Memory B cell (primary cell): Measurements from ENCODE around the gene ZNF71.

Source experiments
- ATAC-seq: fragments of 150-1000 bp; cut with Tn5 transposase; 2 replicates; pipeline ENCODE4 v1.10.0; 2021; ENCODE audit warnings: low read depth, mild to moderate bottlenecking, moderate library complexity
- DNase-seq, 2 donors: peaks; one replicate each; pipeline ENCODE4 v3.0.0; 2022; ENCODE audit warnings: low spot score in 2 of 2
- H3K27ac Mint-ChIP-seq: one replicate; pipeline ENCODE4 v1.8.0; 2022; ENCODE audit warnings: mild to moderate bottlenecking, moderate library complexity, mixed read lengths
- H3K27me3 Mint-ChIP-seq: one replicate; pipeline ENCODE4 v1.8.0; 2022; ENCODE audit warnings: mixed read lengths
- H3K36me3 Mint-ChIP-seq: one replicate; pipeline ENCODE4 v1.8.0; 2022; ENCODE audit warnings: mild to moderate bottlenecking, mixed read lengths
- H3K4me1 Mint-ChIP-seq: one replicate; pipeline ENCODE4 v1.8.0; 2022; ENCODE audit warnings: mixed read lengths
- H3K4me3 Mint-ChIP-seq: one replicate; pipeline ENCODE4 v1.8.0; 2022; ENCODE audit warnings: mild to moderate bottlenecking, moderate library complexity, mixed read lengths
- H3K9me3 Mint-ChIP-seq: one replicate; pipeline ENCODE4 v1.8.0; 2022; ENCODE audit warnings: mixed read lengths

Gene ZNF71

DNA sequence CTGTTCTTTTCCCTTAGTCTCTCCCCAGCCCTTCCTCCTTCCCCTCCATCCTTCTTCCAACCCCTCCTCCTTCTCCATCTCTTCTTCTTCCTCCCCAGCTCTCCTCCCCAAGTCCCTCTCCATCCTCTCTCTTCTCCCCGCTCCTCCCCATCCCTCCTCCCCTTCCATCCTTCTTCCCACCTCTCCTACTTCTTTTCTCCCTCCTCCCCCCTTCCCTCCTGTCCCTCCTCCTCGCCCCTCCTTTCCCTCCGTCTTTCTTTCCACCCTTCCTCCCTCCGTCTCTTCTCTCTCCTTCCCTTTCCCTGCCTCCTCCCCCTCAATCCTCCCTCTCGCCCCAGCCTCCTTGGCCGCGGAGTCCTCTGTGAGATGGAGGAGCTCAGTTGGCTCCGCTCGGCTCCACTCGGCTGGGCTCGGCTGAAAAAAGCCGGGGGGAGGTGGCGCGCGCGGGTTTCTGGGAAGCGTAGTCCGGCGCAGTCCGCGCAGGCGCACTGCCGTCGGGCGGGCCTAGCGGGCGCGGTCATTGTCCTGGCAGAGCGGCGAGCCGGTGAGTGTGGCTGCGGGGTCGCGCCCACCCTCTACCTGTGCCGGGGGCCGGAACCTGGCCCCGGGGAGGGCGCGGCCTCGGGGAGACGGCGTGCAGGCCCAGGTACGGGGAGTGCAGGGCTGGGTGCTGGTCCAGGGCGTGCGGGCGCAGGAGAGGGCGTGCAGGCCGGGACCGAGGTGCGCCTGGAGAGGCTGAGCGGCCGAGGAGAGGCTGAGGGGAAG lies at the start of gene ZNF71:
Gene ZNF71 (plus strand): TSS at position 520 of the 765 bp plus-strand sequence. CDS start 6,257 bp downstream, outside the sequence.
- peaks cover 17% of the 10 kb centered on the region for H3K9me3 Mint-ChIP-seq
- peak within 1 kb of the TSS; percentile 93 for H3K4me3 Mint-ChIP-seq
- DNase-seq: peak; percentile 81 to 84
- H3K27me3 Mint-ChIP-seq: no peaks in the 10 kb centered on the region
- peaks cover 11% of the 10 kb centered on the region for H3K36me3 Mint-ChIP-seq
- H3K27ac Mint-ChIP-seq: peak within 1 kb of the TSS; percentile 87
- peak; percentile 96 for ATAC-seq
- H3K4me1 Mint-ChIP-seq: peaks cover 23% of the 10 kb centered on the region

DNA sequence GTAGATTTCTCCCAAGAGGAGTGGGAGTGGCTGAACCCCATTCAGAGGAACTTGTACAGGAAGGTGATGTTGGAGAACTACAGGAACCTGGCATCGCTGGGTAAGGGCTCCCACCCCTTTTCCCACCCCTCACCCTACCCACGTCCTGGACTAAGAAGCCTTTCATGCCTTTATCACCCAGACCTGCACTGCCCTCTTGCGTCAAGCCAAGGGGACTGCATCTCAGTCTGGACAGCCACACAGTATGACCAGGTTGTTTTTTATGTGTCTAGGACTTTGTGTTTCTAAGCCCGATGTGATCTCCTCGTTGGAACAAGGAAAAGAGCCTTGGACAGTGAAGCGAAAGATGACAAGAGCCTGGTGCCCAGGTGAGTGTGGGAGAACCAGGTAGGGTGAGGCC lies 47.6 kb upstream of the ZNF71 start:
- peaks cover 15% of the 10 kb centered on the region for H3K9me3 Mint-ChIP-seq
- peaks cover 40% of the 10 kb centered on the region for H3K36me3 Mint-ChIP-seq

DNA sequence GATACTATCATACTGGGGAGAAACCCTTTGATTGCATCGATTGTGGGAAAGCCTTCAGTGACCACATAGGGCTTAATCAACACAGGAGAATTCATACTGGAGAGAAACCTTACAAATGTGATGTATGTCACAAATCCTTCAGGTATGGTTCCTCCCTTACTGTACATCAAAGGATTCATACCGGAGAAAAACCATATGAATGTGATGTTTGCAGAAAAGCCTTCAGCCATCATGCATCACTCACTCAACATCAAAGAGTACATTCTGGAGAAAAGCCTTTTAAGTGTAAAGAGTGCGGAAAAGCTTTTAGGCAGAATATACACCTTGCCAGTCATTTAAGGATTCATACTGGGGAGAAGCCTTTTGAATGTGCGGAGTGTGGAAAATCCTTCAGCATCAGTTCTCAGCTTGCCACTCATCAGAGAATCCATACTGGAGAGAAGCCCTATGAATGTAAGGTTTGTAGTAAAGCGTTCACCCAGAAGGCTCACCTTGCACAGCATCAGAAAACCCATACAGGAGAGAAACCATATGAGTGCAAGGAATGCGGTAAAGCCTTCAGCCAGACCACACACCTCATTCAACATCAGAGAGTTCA lies 40.7 kb upstream of the ZNF71 start:
- Mint-ChIP-seq H3K36me3 (peaks cover 42% of the 10 kb centered on the region), H3K9me3 (peaks cover 21% of the 10 kb centered on the region), H3K4me3 (no peak overlapping the region), H3K27me3 (no peaks in the 10 kb centered on the region), H3K27ac (no peak overlapping the region), H3K4me1 (no peaks in the 10 kb centered on the region)
- DNase-seq: no peak
- no peak for ATAC-seq

More for the DNA sequence above, 47.6 kb upstream of the ZNF71 start:
- Mint-ChIP-seq H3K27me3 (no peaks in the 10 kb centered on the region), H3K4me1 (no peaks in the 10 kb centered on the region), H3K27ac (no peak overlapping the region), H3K4me3 (no peak overlapping the region)
- ATAC-seq (no peak), DNase-seq (no peak)

DNA sequence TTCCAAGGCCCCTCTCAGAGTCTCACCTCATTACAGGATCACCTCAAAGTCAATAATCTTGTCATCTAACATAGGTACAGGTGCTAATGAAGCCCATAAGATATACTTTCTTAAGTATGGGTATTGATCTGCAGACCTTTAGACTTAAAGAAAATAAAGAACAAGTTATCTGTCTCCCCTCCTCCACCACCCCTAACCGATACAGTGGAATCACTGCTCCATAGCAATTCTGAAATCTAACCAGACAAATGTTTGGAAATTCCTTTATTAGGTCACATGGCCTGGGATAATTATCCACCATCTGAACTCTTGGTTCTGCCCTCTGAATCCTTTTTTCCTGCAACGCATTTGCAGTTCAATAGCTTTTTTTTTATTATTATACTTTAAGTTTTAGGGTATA lies 32.3 kb upstream of the ZNF71 start:
- peaks cover 11% of the 10 kb centered on the region for H3K4me1 Mint-ChIP-seq
- peaks cover 27% of the 10 kb centered on the region for H3K36me3 Mint-ChIP-seq
- H3K27me3 Mint-ChIP-seq: no peaks in the 10 kb centered on the region
- ATAC-seq (no peak), DNase-seq (no peak)
- no peak overlapping the region for H3K27ac Mint-ChIP-seq
- no peak overlapping the region for H3K4me3 Mint-ChIP-seq
- H3K9me3 Mint-ChIP-seq: peaks cover 24% of the 10 kb centered on the region

DNA sequence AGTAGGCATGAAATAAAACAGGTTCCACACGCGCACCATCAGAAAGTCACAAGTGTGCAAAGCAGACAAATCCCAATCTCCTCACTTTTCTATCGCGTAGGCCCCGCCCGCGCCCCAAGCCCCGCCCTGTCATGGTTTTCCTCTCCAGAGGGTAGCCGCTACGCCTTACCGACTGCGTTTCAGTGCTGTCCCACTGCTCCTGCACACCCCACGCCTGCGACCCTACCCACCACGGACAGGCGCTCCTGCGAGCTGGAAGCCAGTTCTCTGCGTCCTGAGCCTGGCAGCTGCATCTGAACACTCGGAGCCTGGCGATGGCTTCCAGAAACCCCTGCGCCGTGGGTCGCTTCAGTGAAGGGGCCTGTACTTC lies 28.2 kb upstream of the ZNF71 start:
- H3K27me3 Mint-ChIP-seq: no peaks in the 10 kb centered on the region
- no peak for DNase-seq
- H3K4me3 Mint-ChIP-seq: peak overlapping the region; percentile 92
- ATAC-seq: peak; percentile 32
- H3K9me3 Mint-ChIP-seq: peaks cover 19% of the 10 kb centered on the region
- peaks cover 47% of the 10 kb centered on the region for H3K36me3 Mint-ChIP-seq
- H3K27ac Mint-ChIP-seq: peak overlapping the region; percentile 80
- H3K4me1 Mint-ChIP-seq: peaks cover 13% of the 10 kb centered on the region

DNA sequence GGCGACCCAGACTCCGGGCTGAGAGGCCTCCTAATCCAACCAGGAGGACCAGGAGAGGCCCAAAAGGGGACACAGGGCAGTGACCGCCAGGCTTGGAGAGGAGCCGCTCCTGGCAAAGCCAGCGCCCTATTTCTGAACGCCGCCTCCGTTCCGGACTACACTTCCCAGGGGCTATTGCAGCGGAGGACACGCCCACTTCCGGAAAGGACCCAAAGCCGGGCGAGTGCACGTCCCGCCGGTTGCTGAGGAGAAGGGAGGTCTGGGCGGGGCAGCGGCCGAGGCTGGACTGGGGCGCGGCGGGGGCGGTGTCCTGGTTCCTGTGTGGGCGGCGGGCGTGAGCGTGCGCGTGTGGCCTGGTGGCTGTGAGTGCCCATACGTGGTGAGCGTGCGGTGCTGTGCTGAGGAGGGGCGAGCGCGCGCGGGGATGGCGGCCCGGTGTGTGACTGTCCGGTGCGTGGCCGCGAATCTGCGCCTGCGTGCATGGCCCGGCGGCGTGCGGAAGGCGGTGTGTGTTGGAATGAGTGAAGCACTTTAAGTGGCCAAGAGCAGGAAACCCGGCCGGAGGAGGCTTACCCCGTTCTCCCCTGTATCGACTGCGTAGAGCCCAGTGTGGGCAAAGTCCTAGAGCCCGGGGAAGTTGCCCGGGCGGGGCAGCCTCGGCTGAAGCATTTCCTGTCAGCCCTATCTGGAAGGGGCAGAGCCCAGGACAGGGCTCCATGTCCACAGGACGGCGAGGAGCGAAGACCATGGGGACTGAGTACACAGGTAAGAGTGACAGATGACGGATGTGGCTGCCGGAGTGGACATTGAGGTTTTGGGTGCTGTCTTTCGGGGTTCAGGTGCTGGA lies 27.6 kb upstream of the ZNF71 start, which contains the start of gene ZNF470:
Gene ZNF470 (plus strand): TSS at position 195 of the 847 bp plus-strand sequence. CDS start 2,844 bp downstream, outside the sequence.
- H3K4me3 Mint-ChIP-seq: peak within 1 kb of the TSS; percentile 92
- peaks cover 48% of the 10 kb centered on the region for H3K36me3 Mint-ChIP-seq
- peaks cover 19% of the 10 kb centered on the region for H3K9me3 Mint-ChIP-seq
- DNase-seq (peak; percentile 80 to 91), ATAC-seq (peak; percentile 96)
- H3K27ac Mint-ChIP-seq: peak within 1 kb of the TSS; percentile 80
- H3K27me3 Mint-ChIP-seq: no peaks in the 10 kb centered on the region
- peaks cover 13% of the 10 kb centered on the region for H3K4me1 Mint-ChIP-seq

DNA sequence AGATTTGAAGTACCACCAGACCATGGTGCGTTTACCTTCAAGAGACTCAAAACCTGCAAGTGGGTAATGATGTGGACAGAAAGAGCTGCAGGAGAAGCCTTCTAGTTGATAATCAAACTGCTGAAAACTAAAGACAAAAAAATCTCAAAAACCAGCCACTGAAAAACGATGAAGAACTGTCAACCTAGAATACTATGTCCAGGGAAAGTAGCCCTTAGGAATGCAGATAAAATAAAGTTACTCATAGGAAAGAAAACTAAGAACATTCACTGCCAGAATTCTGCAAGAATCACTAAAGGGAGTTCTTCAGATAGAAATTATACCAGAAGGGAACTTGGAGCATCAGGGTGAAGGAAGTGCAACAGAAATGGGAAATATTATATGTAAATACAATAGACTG lies 22.5 kb upstream of the ZNF71 start:
- ATAC-seq (no peak), DNase-seq (no peak)
- Mint-ChIP-seq H3K27me3 (no peaks in the 10 kb centered on the region), H3K9me3 (peaks cover 20% of the 10 kb centered on the region), H3K27ac (no peak overlapping the region), H3K4me3 (no peak overlapping the region), H3K4me1 (peaks cover 4% of the 10 kb centered on the region), H3K36me3 (peaks cover 60% of the 10 kb centered on the region)

DNA sequence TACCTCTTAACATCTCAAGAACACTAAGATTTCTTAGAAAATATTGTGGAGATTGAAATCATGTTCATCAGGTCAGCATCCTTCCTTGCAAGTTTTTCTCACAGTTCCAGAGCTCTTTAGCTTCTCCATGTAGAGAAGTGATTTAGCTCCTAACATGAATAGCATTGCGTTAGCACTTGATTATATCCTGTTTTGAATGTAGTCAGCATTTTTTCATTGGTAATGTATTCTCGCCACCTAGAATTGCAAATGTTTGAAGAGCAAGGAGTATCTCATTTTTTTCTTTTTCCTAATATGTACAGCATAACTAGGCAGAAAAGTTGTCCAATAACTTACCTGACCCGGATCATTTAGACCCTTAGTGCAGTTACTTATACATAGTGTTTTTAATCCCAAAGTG lies 21.2 kb upstream of the ZNF71 start:
- Mint-ChIP-seq H3K4me1 (no peaks in the 10 kb centered on the region), H3K36me3 (peaks cover 57% of the 10 kb centered on the region), H3K4me3 (no peak overlapping the region), H3K9me3 (peaks cover 24% of the 10 kb centered on the region), H3K27me3 (no peaks in the 10 kb centered on the region), H3K27ac (no peak overlapping the region)
- DNase-seq (no peak), ATAC-seq (no peak)

DNA sequence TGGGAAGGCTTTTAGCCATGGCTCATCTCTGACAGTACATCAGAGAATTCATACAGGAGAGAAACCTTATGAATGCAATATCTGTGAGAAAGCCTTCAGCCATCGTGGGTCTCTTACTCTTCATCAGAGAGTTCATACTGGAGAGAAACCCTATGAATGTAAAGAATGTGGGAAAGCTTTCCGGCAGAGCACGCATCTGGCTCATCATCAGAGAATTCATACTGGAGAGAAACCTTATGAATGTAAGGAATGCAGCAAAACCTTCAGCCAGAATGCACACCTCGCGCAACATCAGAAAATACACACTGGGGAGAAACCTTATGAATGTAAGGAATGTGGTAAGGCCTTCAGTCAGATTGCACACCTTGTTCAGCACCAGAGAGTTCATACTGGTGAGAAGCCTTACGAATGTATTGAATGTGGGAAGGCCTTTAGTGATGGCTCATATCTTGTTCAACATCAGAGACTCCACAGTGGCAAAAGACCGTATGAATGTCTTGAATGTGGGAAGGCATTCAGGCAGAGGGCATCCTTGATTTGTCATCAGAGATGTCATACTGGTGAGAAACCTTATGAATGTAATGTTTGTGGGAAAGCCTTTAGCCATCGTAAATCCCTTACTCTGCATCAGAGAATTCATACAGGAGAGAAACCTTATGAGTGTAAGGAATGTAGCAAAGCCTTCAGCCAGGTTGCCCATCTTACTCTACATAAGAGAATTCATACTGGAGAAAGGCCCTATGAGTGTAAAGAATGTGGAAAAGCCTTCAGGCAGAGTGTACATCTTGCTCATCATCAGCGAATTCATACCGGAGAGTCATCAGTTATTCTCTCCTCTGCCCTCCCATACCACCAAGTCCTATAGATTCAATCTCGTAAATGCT lies 17.1 kb upstream of the ZNF71 start:
- DNase-seq (no peak), ATAC-seq (no peak)
- H3K27ac Mint-ChIP-seq: no peak overlapping the region
- H3K4me1 Mint-ChIP-seq: no peaks in the 10 kb centered on the region
- no peak overlapping the region for H3K4me3 Mint-ChIP-seq
- peaks cover 28% of the 10 kb centered on the region for H3K9me3 Mint-ChIP-seq
- peaks cover 40% of the 10 kb centered on the region for H3K36me3 Mint-ChIP-seq
- no peaks in the 10 kb centered on the region for H3K27me3 Mint-ChIP-seq

DNA sequence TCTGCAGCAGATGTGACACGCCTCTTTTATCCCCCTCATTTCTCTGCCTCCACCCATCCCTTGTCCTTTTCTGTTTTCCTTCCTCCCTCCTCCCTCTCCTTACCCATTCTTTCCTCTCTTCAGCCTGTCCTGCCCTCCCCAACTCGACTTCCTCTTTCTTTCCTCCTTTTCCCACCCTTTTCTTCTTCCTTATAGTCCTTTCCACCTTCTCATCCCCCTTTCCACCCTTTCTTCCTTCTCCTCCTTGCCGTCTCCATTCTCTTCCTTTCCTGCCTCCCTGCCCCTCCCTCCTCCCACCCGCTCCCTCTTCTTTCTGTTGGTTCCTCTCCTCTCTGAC lies 688 bp upstream of the ZNF71 start:
- Mint-ChIP-seq H3K9me3 (peaks cover 17% of the 10 kb centered on the region), H3K27me3 (no peaks in the 10 kb centered on the region), H3K4me1 (peaks cover 23% of the 10 kb centered on the region), H3K4me3 (peak overlapping the region; percentile 93), H3K27ac (peak overlapping the region; percentile 87), H3K36me3 (peaks cover 9% of the 10 kb centered on the region)
- no peak for DNase-seq
- no peak for ATAC-seq

DNA sequence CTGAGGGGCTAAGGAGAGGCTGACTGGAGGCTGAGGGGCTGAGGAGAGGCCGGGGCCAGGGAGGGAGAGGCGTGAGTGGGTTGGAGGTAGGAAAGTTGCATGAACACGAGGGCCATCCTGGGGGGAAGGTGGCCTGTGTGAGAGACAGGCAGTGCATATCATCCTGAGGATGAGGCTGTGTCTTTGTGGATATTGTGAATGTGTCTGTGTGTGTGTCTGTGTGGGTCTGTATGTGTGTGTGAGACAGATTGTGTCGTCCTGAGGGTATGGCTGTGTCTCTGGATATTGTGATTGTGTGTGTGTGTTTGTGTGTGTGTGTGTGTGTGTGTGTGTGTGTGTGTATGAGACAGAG lies 422 bp downstream of the ZNF71 start:
- peaks cover 23% of the 10 kb centered on the region for H3K4me1 Mint-ChIP-seq

DNA sequence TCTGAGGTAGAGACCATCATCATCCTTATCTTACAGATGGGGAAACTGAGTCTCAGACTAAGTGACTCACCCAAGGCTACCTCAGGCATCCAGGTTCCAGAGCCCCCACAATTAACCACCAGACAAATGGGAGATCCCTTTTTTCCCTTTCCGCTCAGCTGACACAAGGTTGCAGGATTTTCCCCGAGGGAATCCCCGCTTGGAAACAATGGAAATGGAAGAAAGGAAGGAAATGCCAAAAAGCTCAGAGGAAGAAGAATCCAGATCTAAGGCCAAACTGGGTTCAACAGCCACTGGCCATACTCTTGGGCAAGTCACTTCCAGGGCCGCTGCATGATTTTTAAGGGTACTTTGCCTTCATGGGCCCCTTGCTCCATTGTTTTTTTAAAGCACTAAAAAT lies 1.6 kb downstream of the ZNF71 start:
- Mint-ChIP-seq H3K4me1 (peaks cover 28% of the 10 kb centered on the region), H3K9me3 (peaks cover 16% of the 10 kb centered on the region), H3K36me3 (peaks cover 20% of the 10 kb centered on the region), H3K27me3 (no peaks in the 10 kb centered on the region), H3K27ac (no peak overlapping the region), H3K4me3 (peak overlapping the region; percentile 11)
- ATAC-seq: no peak
- DNase-seq: no peak

More for the DNA sequence above, 422 bp downstream of the ZNF71 start:
- H3K27ac Mint-ChIP-seq: peak overlapping the region; percentile 87
- DNase-seq (no peak), ATAC-seq (peak; percentile 23)
- peaks cover 17% of the 10 kb centered on the region for H3K9me3 Mint-ChIP-seq
- peak overlapping the region; percentile 93 for H3K4me3 Mint-ChIP-seq
- no peaks in the 10 kb centered on the region for H3K27me3 Mint-ChIP-seq
- H3K36me3 Mint-ChIP-seq: peaks cover 12% of the 10 kb centered on the region

DNA sequence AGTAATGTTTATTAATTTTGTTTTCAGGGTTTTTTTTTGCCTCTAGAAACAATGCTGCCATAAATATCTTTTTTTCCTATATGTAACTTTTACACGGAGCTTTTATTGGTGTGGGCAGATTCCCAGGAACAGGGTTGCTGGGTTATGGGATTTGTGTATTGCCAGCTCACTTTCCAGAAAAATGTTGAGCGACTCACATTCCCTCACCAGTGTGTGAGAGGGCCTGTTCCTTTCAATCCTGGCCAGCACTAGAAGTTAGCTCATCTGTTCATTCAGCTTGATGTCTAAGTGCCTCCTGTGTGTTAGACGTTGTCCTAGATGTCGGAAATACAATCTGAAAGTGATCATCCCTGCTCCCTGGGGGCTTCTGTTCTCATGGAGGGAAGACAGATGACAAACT lies 2.6 kb downstream of the ZNF71 start:
- Mint-ChIP-seq H3K36me3 (peaks cover 28% of the 10 kb centered on the region), H3K4me3 (no peak overlapping the region), H3K27ac (no peak overlapping the region), H3K27me3 (no peaks in the 10 kb centered on the region), H3K9me3 (peaks cover 18% of the 10 kb centered on the region), H3K4me1 (peaks cover 29% of the 10 kb centered on the region)
- no peak for DNase-seq
- no peak for ATAC-seq
